GM12872 (cell line): Measurements from ENCODE around the gene TMEM204.

Experiments used
- TF ChIP-seq, protein P1 (sequence below): IDR thresholded peaks from 3 replicates; pipeline ENCODE4 v1.5.1; 2011; ENCODE audit warnings: low read depth, mild to moderate bottlenecking, low read length, moderate library complexity; ENCODE audit not compliant: insufficient read depth

TMEM204 gene

DNA sequence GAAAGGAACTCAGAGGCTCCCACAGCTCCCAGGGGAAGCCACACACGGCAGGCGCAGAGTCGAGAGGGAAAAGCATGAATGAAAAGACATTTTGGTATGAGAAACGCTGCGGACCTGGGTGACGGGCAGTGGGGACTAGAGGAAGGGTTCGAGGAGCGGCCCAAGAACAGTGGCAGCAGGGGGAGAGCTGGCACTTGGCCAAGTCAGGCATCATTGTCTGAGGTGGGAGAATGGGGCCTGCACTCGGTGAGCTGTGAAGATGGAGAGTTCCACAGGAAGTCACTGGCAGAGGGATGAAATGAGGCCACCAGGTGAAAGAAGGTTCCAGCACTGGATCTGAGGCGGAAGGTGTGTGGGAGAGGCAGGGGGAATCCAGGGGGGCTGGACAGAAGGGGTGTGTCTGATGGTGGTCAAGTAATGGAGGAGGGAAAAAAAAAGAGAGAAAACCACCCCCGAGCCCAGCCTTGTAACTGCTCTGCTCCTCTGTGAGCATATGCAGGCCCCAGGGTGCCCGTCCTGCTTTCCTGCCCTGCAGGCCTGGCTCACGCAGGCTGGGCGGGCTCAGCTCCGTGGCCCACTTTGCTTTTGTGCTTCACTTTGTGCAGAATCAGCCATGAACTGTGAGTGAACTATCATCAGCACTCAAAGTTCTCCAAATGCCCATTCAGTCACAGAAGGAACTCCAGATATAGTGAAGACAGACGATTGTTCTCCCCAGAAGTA, 31.8 kb downstream of the TMEM204 start:
- TF ChIP-seq, protein P1, sequence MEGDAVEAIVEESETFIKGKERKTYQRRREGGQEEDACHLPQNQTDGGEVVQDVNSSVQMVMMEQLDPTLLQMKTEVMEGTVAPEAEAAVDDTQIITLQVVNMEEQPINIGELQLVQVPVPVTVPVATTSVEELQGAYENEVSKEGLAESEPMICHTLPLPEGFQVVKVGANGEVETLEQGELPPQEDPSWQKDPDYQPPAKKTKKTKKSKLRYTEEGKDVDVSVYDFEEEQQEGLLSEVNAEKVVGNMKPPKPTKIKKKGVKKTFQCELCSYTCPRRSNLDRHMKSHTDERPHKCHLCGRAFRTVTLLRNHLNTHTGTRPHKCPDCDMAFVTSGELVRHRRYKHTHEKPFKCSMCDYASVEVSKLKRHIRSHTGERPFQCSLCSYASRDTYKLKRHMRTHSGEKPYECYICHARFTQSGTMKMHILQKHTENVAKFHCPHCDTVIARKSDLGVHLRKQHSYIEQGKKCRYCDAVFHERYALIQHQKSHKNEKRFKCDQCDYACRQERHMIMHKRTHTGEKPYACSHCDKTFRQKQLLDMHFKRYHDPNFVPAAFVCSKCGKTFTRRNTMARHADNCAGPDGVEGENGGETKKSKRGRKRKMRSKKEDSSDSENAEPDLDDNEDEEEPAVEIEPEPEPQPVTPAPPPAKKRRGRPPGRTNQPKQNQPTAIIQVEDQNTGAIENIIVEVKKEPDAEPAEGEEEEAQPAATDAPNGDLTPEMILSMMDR, result no peak

DNA sequence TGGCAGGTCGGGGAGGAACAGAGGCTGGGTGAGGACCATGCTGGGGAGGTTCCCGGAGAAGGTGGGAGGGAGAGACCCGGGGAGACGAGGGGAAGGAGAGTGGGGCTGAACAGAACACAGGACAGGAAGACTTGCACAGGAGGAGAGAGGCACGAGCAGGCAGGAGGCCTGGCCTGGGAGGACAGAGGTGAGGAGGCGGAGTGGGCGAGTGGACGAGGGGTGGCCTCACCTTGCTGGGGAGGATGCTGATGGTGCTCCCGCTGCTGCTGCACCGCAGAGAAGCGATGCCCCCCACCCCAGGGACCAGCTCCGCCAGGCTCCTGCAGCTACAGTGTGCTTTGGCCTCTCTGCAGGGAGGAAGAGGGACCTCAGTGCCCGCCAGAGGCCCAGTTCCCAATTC, 34.5 kb downstream of the TMEM204 start:
- TF ChIP-seq, protein P1, result no peak

DNA sequence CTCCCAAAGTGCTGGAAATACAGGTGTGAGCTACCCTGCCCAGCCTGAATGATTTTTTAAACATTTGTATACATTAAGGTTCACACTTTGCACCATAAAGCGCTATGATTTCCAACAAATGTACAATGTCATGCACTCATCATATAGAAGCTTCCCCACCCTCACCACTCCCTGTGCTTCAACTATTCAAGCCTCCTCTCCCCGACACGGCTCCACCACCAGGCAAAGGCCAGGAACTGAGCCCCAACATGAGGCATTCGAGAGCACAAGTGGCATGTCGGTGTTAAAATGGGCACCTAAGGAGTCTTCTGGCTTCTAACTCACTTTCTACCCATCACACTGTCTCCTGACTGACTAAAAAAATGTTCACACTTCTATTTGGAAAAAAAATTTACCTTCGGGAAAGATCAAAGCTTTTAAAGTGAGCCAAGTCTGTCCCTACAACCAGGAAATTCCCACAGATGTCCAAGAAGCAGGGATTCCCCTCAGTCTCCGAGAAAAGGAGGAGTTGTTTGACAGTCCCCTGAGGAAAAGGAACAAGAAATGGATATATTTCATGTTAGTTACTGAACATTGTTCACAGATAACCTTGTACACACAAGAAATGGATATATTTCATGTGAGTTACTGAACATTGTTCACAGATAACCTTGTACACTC, 37.7 kb downstream of the TMEM204 start:
- TF ChIP-seq, protein P1, result no peak

DNA sequence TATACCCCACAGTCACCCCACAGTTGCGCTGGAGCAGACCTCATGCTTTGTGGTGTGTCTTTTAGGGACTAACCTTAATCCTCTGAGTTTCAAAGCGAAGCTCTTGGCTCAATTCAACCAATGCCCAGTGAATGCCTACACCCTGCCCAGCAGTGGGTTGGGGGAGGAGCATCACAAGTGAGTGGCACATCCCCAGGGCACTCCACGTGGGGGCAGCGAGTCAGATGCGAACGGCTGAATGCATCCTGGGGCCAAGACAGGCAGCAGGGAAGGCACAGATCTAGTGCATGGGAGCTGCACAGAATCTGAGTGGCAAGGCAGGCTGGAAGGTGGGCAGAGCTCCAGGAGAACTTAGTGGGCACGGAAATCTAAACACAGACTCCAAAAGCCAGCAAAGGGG, 39.2 kb downstream of the TMEM204 start:
- TF ChIP-seq, protein P1, result no peak

DNA sequence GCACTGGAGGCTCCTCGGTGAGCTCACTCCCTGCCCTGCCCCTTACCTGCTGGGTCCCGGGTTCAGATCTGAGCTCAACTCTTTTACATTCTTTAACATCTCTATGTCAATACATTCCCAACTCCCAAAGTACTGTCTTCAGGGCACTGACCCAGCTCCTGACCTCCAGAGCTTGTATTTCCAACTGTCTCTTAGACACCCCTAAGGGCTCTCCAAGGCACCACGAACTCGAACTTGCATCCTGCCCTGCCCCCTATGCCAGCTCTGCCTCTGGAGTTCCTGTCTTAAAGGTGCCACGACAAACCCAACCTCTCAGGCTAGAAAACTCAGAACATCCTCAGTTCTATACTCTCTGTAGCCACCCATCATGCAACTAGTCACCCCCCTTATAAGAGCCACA, 39.8 kb downstream of the TMEM204 start:
- TF ChIP-seq, protein P1, result no peak

DNA sequence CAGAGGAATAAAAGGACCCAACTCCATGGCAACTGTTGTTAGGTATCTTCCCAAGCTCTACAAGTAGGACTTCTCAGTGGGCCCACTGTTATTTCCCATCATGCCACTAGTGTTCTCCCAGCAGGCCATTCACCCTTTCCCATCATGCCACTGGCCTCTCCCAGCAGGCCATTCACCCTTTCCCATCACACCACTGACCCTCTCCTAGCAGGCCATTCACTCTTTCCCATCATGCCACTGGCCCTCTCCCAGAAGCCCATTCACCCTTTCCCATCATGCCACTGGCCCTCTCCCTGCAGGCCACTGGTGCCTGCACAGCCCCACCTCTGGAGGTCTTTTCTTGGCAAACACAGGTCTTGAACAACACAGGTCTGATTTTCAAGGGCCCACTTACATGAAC, 42.1 kb downstream of the TMEM204 start:
- TF ChIP-seq, protein P1, result no peak

DNA sequence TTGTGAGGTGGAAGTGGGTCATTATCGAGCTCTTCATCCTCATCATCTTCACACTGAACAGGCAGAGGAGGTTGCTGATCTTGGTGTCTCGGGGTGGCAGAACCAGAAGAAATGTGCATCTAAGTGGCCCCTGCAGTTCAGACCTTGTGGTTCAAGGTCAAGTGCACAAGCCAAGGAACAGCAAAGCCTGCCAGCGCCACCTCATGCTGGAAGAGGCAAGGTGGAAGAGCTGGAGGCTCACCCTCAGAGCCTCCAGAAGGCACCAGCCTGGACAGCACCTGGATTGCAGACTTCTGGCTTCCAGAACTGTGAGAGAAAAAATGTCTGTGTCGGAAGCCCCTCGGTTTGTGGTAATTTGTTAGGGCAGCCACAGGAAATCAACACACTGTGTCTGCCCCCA, 45.7 kb downstream of the TMEM204 start:
- TF ChIP-seq, protein P1, result no peak
